Inflammatory macrophage treated with lipopolysaccharide for 4 hours (primary cell): ENCODE results near the gene TADA2B.
A peak's percentile ranks its signal among the peaks of the same experiment; 100 is the strongest.

Experiments used
- DNase-seq: peaks from one replicate; pipeline ENCODE4 v3.0.0-alpha.2; 2020

The TADA2B gene, protein sequence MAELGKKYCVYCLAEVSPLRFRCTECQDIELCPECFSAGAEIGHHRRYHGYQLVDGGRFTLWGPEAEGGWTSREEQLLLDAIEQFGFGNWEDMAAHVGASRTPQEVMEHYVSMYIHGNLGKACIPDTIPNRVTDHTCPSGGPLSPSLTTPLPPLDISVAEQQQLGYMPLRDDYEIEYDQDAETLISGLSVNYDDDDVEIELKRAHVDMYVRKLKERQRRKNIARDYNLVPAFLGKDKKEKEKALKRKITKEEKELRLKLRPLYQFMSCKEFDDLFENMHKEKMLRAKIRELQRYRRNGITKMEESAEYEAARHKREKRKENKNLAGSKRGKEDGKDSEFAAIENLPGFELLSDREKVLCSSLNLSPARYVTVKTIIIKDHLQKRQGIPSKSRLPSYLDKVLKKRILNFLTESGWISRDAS

DNA sequence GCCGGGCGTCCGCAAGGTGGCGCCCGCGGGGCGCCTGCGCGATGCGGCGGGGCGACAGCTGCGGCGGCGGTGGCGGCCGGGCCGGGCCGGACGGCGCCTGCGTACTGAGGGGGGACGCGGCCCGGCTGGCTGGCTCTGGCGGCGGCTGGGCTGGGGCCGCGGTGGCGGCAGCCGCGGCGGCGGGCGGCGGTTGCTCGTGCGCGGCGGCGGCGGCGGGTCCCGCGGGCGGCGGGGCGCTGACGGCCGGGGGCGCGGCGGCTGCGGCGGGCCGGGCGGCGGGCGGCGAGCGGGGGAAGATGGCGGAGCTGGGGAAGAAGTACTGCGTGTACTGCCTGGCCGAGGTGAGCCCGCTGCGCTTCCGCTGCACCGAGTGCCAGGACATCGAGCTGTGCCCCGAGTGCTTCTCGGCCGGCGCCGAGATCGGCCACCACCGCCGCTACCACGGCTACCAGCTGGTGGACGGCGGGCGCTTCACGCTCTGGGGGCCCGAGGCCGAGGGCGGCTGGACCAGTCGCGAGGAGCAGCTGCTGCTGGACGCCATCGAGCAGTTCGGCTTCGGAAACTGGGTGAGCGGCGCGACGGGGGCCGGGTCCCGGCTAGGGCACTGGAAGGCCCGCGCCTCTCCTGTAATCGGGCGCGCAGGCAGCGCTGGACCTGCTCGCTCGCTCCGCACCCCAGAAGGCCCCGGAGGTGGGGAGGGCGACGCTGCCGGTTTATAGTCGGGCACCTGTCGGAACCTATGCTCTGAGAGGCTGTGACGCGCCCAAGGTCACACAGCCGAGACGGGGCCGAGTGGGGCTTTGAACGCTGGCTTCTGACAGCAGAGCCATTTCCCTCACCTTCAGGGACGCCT lies at the start of gene TADA2B:
Gene TADA2B (plus strand): TSS at position 89 of the 853 bp plus-strand sequence. CDS start 208 bp downstream, at position 297.
- DNase-seq = peak; percentile 53

DNA sequence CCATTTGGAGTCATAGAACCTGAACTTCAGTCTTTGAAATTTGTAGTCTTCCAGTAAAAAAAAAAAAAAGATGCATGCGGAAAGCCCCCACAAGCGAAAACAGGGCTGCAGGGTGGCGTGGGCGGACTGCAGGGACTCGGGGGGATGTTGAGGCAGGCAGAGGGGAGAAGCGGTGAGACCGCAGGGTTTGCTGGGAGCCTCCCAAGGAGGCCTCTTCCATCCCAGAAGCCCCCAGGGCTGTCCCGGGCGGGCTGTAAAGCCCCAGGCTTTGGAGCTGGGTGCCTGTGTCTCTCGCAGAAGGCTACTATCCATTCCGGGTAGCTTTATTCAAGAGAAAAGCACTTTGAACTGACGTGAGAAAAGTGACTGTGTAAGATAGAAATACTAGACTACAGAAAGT lies 46.7 kb upstream of the TADA2B start:
- DNase-seq = no peak

DNA sequence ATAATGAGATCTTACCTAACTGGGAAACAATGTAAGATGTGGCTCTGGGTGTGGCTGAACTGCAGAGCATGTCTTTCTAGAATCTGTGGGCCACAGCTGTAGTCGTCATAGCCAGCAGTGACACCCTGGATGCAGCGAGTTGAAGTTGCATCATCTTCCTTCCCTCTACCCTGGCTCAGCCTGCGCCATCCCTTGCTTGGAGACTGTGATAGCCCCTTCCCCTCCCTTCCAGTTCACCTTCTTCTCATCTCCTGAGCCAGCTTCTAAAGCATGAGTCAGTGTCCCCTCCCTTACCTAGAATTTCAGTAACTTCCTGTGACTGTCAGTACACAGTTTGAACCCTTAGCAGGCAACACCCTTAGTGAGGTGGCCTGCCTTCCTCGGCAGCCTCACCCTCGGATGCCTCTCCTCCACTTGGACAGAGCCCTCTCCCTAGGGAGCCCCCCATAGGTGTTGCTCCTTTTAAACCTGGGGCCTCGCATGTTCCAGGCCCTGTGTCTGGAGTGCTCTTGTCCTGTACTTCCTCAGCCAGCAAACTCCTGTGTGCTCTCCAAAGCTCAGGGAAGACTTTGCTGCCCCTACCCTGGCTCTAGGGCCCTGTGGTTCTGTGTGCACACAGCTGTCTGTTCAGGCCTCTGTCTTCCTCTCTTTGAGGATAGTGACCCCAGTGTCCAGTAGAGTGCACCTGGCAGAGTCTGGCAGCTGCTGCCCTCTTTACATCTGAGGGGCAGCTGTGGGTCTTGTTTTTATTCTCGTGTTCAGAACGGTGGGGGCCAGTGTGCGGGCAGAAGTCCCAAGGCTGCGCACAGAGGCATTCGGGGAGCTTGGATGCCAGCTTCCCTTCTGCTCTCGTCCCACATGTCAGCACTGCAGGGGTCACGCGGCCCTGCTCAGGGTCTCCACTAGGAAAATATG lies 43.7 kb upstream of the TADA2B start:
- peak; percentile 15 for DNase-seq

GRCh38 chr4:7000421-7001176 lies 42.6 kb upstream of the TADA2B start:
- DNase-seq = no peak

DNA sequence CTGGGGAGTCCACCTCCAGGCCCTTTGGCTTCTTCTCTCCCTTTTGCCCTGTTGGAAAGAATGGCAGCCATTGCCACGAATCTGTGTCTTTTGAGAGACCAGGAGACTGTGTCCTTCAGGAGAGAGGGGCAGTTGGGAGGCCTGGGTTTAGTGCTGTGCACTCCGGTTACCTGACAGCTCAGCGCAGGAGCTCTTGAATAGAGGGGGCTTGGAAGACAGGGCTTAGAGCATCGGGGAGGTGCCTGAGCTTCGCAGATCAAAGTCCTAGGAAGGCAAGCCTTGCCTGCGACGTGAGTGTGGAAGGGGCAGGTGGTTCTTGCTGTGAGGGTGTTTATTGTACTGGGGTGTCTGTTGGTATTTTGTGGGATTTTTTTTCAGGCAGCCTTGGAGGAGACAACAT lies 41.9 kb upstream of the TADA2B start:
- DNase-seq = no peak

DNA sequence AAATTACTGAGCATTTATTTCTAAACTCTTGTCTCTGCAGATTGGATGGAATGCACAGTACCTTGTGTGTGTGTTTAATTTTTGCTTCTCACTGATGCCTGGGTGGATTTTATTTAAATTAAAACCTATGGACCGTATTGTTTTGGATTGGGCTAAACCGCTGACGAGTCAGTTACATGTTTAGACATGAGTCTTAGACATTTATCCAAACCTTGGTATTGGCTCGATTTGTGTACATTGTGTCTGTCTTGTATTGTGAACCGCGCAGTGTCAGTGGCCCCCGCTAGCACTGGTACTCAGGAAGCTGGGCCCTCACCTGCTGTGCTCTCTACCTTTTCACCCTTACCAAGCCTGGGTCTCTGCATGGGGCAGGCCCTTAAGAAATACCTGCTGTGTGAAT lies 40.8 kb upstream of the TADA2B start:
- DNase-seq = no peak

DNA sequence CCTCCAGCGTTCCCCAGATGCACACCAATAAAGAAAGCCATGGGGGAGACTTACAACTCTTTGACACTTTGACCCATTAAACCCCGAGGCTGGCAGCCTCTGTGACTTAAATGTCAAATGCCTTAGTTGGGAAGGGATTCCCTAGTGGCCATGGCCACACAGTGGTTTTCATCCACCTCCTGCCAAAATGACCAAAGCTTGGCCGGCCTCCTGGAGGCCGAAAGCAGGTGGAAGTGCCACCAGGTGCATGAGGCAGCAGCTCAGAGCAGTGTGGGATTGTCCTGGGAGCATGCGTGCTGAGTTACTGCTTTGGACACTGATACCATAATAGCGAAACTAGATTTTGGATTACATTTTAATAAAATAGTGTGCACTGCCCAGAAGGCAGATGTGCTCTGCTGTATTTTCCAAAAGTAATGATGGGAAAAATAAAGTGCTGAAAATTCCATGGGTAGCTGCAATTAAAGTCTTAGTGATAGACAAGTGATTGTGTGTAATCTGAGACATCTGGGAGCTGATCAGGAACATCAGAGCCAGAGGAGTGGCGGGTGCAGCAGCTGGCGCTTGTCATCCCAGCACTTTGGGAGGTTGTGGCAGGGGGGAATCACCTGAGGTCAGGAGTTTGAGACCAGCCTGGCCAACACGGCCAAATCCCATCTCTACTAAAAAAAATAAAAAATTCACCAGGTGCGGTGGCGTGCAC lies 39.8 kb upstream of the TADA2B start:
- no peak for DNase-seq

DNA sequence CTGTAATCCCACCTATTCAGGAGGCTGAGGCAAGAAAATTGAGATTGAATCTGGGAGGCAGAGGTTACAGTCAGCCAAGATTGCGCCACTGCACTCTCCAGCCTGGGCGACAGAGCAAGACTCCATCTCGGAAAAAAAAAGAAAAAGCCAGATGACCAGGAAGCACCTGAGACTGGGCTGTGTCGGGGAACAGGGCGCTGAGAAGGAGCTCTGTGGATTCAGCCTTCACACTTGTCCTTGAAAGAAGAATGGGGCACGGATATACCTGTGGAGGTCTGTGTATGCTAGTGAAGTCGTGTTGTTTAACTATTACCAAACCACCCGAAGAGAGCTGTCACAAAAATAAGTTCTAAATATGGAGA lies 39.3 kb upstream of the TADA2B start:
- no peak for DNase-seq

- no peak for DNase-seq
Observed at GRCh38 chr4:7004331-7004730, 38.8 kb upstream of the TADA2B start.

DNA sequence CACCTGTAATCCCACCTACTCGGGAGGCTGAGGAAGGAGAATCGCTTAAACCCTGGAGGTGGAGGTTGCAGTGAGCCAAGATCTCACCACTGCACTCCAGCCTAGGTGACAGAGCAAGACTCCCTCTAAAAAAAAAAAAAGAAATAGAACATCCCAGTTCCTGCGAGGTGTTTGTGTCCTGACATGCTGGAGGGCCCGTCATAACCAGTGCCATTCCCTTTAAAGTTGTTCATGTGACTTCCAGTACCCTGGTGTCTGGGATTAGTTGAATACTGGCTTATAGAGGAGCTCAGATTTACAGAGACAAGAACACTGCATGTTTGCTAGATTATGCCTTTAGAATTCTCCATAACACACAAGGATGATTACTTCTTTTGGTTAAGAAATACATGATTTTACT lies 37.6 kb upstream of the TADA2B start:
- DNase-seq = no peak

DNA sequence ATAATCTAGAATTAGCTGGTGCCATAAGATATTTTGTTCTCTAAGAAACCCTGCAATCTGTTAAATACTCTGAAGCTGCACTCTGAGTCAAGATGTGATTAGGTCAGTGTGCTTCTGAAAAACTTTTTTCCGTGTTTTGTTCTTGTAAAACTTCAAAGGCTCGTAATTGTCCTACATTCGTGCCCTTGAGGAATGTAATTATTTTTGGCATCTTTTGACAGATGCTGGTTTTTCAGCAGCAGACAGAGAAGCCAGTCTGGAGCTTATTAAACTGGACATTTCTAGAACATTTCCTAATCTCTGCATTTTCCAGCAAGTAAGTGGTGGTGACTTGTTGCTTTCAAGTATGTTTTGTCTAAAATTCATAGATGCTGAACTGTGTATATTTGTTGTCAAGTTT lies 36.8 kb upstream of the TADA2B start:
- no peak for DNase-seq

GRCh38 chr4:7007142-7007907 lies 35.8 kb upstream of the TADA2B start:
- no peak for DNase-seq

- no peak for DNase-seq
Observed at GRCh38 chr4:7007944-7008343, 35.2 kb upstream of the TADA2B start.

GRCh38 chr4:7009564-7009963 lies 33.6 kb upstream of the TADA2B start:
- no peak for DNase-seq

DNA sequence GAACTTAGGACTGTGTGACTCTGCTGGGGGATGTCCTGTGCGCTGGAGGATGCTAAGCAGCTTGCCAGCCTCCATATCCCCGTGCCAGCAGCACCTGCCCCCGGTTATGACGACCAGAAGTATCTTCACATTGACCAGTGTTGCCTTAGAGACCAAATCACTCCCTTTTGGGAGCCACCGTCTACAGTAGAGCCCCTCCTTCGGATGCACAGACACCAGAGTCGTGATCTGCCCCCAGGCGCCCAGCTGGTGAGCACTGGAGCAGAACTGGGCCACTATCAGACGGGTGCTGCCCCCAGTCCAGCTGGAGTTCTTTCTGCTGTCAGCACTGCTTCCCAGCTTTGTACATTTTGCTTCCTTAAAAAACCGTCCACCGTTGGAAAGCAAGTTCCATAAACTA lies 30.0 kb upstream of the TADA2B start:
- no peak for DNase-seq

DNA sequence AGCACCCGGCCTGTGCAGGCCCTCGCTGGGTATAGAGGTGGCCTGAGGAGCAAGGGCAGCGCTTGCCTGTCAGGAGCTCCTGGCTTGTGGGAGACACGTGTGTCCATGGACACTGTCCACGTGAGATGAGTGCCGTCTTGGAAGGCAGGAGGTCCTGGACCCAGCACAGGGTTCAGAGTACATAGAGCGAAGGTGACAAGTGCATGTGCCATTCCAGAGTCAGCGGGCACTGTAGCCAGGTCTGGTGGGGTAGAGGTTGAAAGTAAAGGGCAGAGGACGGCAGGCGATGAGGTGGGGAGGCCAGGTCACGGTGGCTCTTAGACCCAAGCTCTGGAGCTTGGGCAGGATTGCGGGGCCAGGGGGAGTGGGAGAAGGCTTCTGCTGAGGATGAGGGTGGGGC lies 28.4 kb upstream of the TADA2B start:
- no peak for DNase-seq

DNA sequence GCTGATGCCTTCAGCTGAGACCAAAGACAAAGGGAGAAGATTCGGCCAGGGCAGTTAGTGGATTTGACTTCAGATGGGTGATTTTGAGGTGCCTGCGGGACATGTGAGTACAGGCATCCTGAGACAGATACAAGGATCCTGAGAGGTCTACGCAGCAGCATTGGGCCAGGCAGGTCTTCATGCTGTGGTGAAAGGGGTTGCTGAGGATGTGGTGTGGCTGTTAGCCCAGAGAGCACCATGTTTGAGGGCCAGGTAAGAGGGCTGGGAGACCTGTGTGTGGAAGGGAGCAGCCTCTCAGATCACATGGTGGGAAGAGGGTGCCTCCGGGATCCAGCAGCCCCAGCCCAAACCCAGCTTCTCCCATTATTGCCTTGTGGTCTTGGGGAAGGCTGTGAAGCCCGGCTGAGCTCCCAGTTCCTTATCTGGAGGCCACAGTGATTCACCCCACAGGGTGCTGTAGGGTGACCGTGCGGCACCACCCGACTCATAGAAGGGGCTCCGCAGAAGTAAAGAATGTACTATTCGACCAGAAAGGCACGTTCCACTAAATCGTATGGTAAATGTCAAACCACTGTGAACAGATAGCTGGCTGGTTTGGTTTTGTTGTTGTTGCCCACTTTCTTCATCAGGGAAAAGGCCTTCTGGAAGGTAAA lies 27.7 kb upstream of the TADA2B start:
- DNase-seq = no peak

DNA sequence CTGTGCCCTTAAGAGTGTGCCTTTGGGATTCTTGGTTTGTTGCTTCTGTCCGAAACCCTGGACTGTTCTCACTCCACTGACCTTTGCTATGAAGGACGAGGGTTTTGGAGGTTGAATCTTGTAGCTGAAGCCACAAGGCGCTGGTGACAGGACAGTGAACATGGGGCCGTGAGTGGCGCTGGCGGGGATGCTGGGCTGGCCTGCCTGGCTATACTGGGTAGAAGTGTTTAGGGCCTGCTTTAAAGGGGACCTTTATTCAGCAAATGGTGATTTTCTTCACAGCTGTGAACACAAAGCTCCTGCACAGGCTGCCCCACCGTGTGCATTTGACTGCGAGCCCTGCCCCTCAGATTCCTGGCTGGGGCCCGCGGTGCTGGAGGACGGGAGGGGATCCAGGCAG lies 27.1 kb upstream of the TADA2B start:
- no peak for DNase-seq

DNA sequence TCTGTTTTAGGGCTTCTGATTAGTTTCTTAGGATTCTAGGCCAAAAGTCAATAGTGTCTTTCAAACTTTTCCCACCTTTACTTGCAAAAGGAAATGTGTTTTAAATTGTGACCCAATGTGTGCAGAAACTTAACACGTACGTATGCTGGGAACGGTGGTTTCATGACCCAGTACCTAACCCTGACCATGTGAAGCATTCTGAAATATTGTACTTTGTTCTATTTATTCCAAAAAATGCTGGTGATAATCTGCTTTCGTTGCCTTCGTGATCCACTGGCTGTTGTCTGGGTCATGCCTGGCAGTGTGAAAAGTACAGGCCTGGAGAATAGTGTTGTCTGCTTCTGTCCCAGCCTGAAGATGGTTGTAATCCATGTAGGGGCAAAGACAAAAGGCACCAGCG lies 26.7 kb upstream of the TADA2B start:
- DNase-seq = no peak

GRCh38 chr4:7017446-7018048 lies 25.6 kb upstream of the TADA2B start:
- DNase-seq = no peak
